Right atrium auricular region (tissue), 2 donors: ENCODE measurements around the gene TK2. TPM values are rescaled to one million over a fixed set of nuclear protein-coding genes. Genes with fewer than 3 reads are reported as not detected.
A peak's percentile ranks its signal among the peaks of the same experiment; 100 is the strongest.
"Not testable (repeated sequence)": the region's sequence is repeated elsewhere in the genome, so short reads cannot be mapped to it uniquely, and the experiment has no call there.

ENCODE experiments used
- DNase-seq: peaks from one replicate; pipeline ENCODE4 v3.0.0-alpha.2; 2019; ENCODE audit warnings: low spot score
- H3K27ac ChIP-seq, 2 donors: fragments of 200-600 bp; sonication (generic); 1 replicate in 1 of 2; 2 replicates in 1 of 2; pipeline ENCODE4 v1.5.1; 2016 to 2019
- H3K27me3 ChIP-seq, 2 donors: fragments of 200-600 bp; sonication (generic); one replicate each; pipeline versions ENCODE4 v1.5.1 to v1.6.0; 2017 to 2019
- H3K36me3 ChIP-seq: fragments of 200-600 bp; sonication (generic); one replicate; pipeline ENCODE4 v1.5.1; 2016
- H3K4me1 ChIP-seq, 2 donors: fragments of 200-600 bp; sonication (generic); one replicate each; pipeline versions ENCODE4 v1.5.1 to v1.6.0; 2017 to 2019
- H3K4me3 ChIP-seq, 2 donors: fragments of 200-600 bp; sonication (generic); 1 replicate in 1 of 2; 2 replicates in 1 of 2; pipeline ENCODE4 v1.5.1; 2017 to 2019; ENCODE audit warnings: mild to moderate bottlenecking in 1 of 2, moderate library complexity in 1 of 2
- H3K9me3 ChIP-seq, 2 donors: fragments of 200-600 bp; sonication (generic); one replicate each; pipeline ENCODE4 v1.5.1; 2019
- total RNA-seq, 2 donors: library from RNA; depleted of rRNA; stranded (reverse); fragments of >200 nt; gene quantifications; one replicate each; pipeline ENCODE4 v1.1.0, GENCODE V29; 2016
- TF ChIP-seq, protein P1 (sequence below), 2 donors: fragments of 200-600 bp; sonication (generic); IDR thresholded peaks; one replicate each; pipeline ENCODE4 v1.5.1; 2019; ENCODE audit warnings: antibody characterized with exemption in 2 of 2

TK2 gene
- total RNA-seq, 2 donors from 2014 or later, result 20.7 to 24.5 TPM

DNA sequence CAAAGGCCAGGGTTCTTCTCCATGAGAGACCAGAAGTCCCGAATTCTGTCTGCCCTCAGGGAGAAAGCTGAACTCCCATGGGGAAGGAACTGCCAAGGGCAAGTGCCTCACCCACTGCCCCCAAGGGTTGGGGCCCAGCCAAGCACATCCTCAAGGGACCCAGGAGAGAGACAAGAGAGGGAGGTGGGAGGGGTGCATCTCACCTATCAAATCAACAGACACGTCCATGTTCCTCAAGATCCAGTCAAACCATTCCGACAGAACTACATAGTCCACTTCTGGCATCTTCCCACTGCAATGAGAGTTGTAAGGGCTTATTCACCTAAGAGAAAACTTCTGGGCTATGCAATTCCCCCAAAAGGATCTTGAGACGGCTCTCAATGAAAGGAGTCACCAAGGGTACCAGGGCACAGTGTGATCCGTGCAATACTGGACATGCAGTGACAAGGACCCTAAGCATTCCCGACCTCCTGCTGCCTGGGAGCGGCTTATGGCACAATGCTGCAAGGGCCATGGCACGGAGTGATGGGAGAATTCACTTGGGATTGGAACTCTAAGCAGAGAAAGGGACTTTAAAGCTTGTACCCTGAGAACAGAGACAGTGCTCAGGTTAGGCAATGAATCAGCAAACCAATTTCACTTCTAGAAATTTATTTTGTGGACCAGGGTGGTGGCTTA is 32.2 kb downstream of the TK2 start:
- H3K4me1 ChIP-seq, result peaks cover 0 to 76% of the 10 kb centered on the region in 2 donors
- TF ChIP-seq, protein P1, sequence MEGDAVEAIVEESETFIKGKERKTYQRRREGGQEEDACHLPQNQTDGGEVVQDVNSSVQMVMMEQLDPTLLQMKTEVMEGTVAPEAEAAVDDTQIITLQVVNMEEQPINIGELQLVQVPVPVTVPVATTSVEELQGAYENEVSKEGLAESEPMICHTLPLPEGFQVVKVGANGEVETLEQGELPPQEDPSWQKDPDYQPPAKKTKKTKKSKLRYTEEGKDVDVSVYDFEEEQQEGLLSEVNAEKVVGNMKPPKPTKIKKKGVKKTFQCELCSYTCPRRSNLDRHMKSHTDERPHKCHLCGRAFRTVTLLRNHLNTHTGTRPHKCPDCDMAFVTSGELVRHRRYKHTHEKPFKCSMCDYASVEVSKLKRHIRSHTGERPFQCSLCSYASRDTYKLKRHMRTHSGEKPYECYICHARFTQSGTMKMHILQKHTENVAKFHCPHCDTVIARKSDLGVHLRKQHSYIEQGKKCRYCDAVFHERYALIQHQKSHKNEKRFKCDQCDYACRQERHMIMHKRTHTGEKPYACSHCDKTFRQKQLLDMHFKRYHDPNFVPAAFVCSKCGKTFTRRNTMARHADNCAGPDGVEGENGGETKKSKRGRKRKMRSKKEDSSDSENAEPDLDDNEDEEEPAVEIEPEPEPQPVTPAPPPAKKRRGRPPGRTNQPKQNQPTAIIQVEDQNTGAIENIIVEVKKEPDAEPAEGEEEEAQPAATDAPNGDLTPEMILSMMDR (IDR thresholded peaks at IDR 0.05), result no peak
- H3K27ac ChIP-seq, result peak overlapping the region; percentile 97 to 98
- H3K9me3 ChIP-seq, result no peaks in the 10 kb centered on the region
- DNase-seq, result no peak
- H3K4me3 ChIP-seq, result peak overlapping the region in 1 of 2 donors; percentile 36
- peaks cover 7% of the 10 kb centered on the region for H3K36me3 ChIP-seq
- H3K27me3 ChIP-seq, result no peaks in the 10 kb centered on the region

DNA sequence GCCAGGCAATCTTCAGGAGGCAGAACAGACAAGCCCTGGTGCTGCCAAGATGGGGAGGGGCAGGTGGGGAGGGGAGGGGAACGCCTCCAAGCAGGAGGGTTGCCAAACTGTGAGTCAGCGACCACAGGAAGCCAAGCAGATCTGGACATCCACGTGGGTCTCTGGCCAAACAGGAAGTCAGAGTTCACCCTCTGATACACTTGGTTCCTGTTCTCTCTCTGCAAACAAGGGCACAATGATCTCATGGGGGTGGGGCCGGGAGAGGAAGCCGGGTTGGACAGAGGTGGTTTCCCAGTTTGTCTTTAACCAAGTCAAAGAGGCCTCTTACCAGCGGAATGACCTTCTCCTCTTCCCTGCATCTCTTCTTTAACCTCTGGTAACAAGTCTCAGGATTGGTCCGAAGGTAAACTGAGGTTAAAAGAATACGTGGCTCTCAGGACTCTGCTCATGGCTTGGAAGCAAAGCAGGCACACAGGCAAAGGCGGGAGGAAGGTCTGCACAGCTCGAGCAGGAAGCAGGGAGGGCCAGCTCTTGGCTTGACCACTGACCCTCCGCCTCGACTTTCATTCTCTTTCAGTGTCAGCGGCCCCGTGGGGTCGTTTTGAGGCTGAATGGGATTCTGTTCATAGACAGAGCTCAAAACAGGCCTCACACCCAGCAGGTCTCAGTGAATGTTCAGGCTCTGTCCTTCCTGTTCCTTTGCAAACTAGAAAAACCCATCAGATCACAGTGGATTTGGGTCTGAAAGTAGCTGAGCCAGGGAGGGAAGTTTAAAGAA is 32.9 kb downstream of the TK2 start:
- Histone ChIP-seq H3K36me3 (peaks cover 7% of the 10 kb centered on the region), H3K27ac (peak overlapping the region; percentile 97 to 98)
- peak; percentile 99 for DNase-seq

DNA sequence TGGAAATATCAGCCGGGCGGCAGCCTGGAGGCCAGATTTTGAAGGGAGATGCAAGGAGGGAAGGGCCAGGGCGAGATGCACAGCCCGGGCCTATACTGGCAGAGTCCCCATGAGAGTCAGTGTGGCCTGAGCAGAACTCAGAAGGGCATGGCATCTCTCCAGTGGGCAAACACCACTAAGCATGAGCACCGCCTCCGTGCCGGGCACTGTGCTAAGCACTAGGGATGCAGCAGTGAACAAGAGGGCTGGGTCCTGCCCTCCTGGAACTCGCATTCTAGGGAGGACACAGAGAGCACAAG is 33.5 kb downstream of the TK2 start:
- H3K4me3 ChIP-seq, result no peak overlapping the region
- H3K36me3 ChIP-seq, result peaks cover 7% of the 10 kb centered on the region
- TF ChIP-seq, protein P1 (IDR thresholded peaks at IDR 0.05), result no peak
- H3K4me1 ChIP-seq, result peaks cover 0 to 77% of the 10 kb centered on the region in 2 donors
- H3K9me3 ChIP-seq, result no peaks in the 10 kb centered on the region
- no peak for DNase-seq
- H3K27me3 ChIP-seq, result no peaks in the 10 kb centered on the region
- peak overlapping the region; percentile 97 to 98 for H3K27ac ChIP-seq

More for the DNA sequence above, 32.9 kb downstream of the TK2 start:
- Histone ChIP-seq H3K27me3 (no peaks in the 10 kb centered on the region), H3K4me3 (peak overlapping the region; percentile 6 to 36), H3K9me3 (no peaks in the 10 kb centered on the region), H3K4me1 (peaks cover 0 to 77% of the 10 kb centered on the region in 2 donors)
- TF ChIP-seq, protein P1 (IDR thresholded peaks at IDR 0.05), result no peak

DNA sequence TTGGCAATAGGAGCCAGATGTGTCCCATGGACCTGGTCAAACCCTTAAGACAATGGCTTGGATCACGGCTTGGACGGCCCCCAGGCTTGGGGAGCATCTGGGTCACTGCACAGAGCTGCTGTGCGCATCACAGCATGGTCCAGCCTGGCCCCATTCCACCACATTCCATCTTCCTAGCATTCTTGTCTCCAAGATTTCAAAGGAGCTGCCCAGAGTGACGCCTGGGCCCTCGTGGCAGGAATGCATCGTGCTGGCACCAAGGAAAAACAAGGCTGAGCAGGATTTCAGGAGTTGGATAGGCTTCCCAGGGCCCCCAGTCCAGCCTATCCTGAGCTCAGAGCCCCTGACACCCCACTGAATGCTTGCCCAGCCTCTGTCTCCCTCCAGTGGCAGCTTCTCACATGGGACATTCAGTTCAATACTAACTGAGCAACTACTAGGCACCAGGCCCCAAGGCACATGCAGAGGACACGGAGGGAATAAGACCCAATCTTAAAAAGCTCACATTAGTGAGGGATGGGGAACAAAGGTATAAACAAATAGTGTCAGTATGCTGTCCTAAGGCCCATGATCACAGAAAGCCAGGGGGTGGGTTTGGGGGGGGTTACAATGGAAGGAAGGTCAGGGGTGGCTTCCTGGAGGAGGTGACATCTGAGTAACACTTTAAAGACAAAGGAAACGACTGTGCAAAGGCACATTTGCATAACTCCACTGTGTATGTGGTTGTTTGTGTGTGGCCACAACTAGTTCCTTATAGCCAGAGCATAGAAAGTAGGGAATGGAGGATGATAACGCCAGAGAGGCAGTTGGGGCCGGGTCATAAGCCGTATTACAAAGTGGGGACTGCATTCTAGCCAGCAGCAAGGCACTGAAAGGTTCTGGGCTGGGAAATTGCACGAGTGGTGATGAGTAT is 34.1 kb downstream of the TK2 start:
- Histone ChIP-seq H3K27me3 (no peaks in the 10 kb centered on the region), H3K9me3 (no peaks in the 10 kb centered on the region), H3K4me3 (no peak overlapping the region), H3K4me1 (peaks cover 0 to 77% of the 10 kb centered on the region in 2 donors), H3K36me3 (peaks cover 7% of the 10 kb centered on the region), H3K27ac (peak overlapping the region; percentile 97 to 98)
- TF ChIP-seq, protein P1 (IDR thresholded peaks at IDR 0.05), result peak in 1 of 2 donors; percentile 54
- DNase-seq, result no peak

DNA sequence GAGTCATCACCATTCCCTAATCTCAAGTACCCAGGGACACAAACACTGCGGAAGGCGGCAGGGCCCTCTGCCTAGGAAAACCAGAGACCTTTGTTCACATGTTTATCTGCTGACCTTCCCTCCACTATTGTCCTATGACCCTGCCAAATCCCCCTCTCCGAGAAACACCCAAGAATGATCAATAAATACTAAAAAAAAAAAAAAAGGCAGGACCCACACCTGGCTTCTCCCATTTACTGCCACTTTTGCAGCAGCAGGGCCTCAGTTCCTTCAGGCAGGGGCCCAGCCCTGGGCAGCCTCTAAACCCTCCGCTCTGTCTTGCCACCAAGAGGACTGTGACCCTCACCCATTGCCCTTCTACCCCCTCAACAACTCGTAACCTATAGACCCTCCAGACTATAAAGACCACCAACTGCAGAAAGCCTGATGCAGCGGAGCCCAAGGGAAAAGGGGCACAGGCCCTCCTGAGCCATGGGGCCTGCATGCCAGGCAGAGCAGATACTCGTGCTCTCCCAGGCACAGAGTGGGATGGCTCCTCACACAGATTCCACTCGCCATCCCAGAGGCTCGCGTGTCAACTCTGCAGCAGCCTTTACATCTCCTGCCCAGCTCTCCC is 34.8 kb downstream of the TK2 start:
- H3K27ac ChIP-seq, result peak overlapping the region; percentile 97 to 98
- H3K4me3 ChIP-seq, H3K9me3 ChIP-seq, H3K36me3 ChIP-seq, DNase-seq, H3K27me3 ChIP-seq: not testable (repeated sequence)
- H3K4me1 ChIP-seq, result peaks cover 0 to 77% of the 10 kb centered on the region in 2 donors

DNA sequence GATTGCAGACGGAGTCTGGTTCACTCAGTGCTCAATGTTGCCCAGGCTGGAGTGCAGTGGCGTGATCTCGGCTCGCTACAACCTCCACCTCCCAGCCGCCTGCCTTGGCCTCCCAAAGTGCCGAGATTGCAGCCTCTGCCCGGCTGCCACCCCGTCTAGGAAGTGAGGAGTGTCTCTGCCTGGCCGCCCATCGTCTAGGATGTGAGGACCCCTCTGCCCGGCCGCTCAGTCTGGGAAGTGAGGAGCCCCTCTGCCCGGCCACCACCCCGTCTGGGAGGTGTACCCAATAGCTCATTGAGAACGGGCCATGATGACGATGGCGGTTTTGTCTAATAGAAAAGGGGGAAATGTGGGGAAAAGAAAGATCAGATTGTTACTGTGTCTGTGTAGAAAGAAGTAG is 35.5 kb downstream of the TK2 start:
- H3K9me3 ChIP-seq, H3K4me3 ChIP-seq, DNase-seq, H3K36me3 ChIP-seq, H3K27ac ChIP-seq, H3K27me3 ChIP-seq: not testable (repeated sequence)
- peaks cover 0 to 70% of the 10 kb centered on the region in 2 donors for H3K4me1 ChIP-seq
